Measurements from ENCODE around the gene CDK13.

CDK13 gene

DNA sequence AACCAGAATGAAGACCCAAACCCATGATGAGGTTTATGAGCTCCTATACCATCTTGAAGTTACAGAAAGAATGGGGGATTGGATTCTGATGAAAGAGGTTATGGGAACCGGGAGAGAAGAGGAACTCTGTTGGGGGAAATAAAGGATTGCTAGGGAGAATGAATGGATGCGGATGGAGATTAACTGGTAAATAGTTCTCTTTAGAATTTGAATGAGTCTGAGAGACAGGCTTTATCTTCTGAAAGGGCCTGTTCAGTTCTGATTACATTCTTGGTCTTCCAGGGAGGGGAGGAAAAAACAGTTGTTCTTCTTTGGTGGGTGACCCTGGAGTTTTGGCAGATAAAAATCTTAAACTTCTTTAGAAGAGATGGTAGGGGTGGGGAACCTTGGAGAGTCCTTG, 198.6 kb downstream of the CDK13 start:
- no peak for DNase-seq (ENCODE audit: low spot score)
